Measurements from ENCODE around the gene TMEM25.

TMEM25 gene

GRCh38 chr11:118545533-118545932, 14.5 kb downstream of the TMEM25 start:
- no peak for TF ChIP-seq REST (IDR thresholded peaks at IDR 0.05; ENCODE audit: low read depth)
- no peak for TF ChIP-seq FOXM1 (IDR thresholded peaks at IDR 0.05; ENCODE audit: borderline replicate concordance, low read depth)
- no peak for TF ChIP-seq TEAD4 (IDR thresholded peaks at IDR 0.05)
- no peak for TF ChIP-seq YY1 (IDR thresholded peaks at IDR 0.05; ENCODE audit: low read depth)
- TF ChIP-seq ZBTB7A (IDR thresholded peaks at IDR 0.05; ENCODE audit: low read depth) = no peak
- no peak for TF ChIP-seq MAX (IDR thresholded peaks at IDR 0.05)
- no peak for TF ChIP-seq EP300 (IDR thresholded peaks at IDR 0.05; ENCODE audit: borderline replicate concordance)
- TF ChIP-seq EGR1 (IDR thresholded peaks at IDR 0.05) = no peak
- TF ChIP-seq NFIC (IDR thresholded peaks at IDR 0.05) = no peak
- no peak for TF ChIP-seq USF1 (IDR thresholded peaks at IDR 0.05)
- TF ChIP-seq CREB1 (IDR thresholded peaks at IDR 0.05; ENCODE audit: low read depth) = no peak
- no peak for TF ChIP-seq TCF12 (IDR thresholded peaks at IDR 0.05; ENCODE audit: low read depth)
- TF ChIP-seq TAF1 (IDR thresholded peaks at IDR 0.05; ENCODE audit: low read depth) = no peak
- TF ChIP-seq RAD21 (IDR thresholded peaks at IDR 0.05; ENCODE audit: low read depth) = no peak
- TF ChIP-seq CEBPB (IDR thresholded peaks at IDR 0.05) = no peak

GRCh38 chr11:118547132-118547531, 16.1 kb downstream of the TMEM25 start:
- TF ChIP-seq CREB1 (IDR thresholded peaks at IDR 0.05; ENCODE audit: low read depth) (no peak), EGR1 (IDR thresholded peaks at IDR 0.05) (no peak), ZBTB7A (IDR thresholded peaks at IDR 0.05; ENCODE audit: low read depth) (no peak), RAD21 (IDR thresholded peaks at IDR 0.05; ENCODE audit: low read depth) (no peak), MAX (IDR thresholded peaks at IDR 0.05) (no peak), NFIC (IDR thresholded peaks at IDR 0.05) (no peak), TCF12 (IDR thresholded peaks at IDR 0.05; ENCODE audit: low read depth) (no peak), REST (IDR thresholded peaks at IDR 0.05; ENCODE audit: low read depth) (no peak)

- TF ChIP-seq TEAD4 (IDR thresholded peaks at IDR 0.05) (no peak), CREB1 (IDR thresholded peaks at IDR 0.05; ENCODE audit: low read depth) (no peak), RAD21 (IDR thresholded peaks at IDR 0.05; ENCODE audit: low read depth) (no peak), EP300 (IDR thresholded peaks at IDR 0.05; ENCODE audit: borderline replicate concordance) (no peak)
Measured at GRCh38 chr11:118552341-118552740, 21.3 kb downstream of the TMEM25 start.

GRCh38 chr11:118560806-118561205, 29.8 kb downstream of the TMEM25 start:
- TF ChIP-seq FOXM1 (IDR thresholded peaks at IDR 0.05; ENCODE audit: borderline replicate concordance, low read depth) (no peak), TCF12 (IDR thresholded peaks at IDR 0.05; ENCODE audit: low read depth) (no peak), CEBPB (IDR thresholded peaks at IDR 0.05) (no peak), TEAD4 (IDR thresholded peaks at IDR 0.05) (no peak), EGR1 (IDR thresholded peaks at IDR 0.05) (no peak), RAD21 (IDR thresholded peaks at IDR 0.05; ENCODE audit: low read depth) (no peak), ZBTB7A (IDR thresholded peaks at IDR 0.05; ENCODE audit: low read depth) (no peak), CREB1 (IDR thresholded peaks at IDR 0.05; ENCODE audit: low read depth) (no peak), EP300 (IDR thresholded peaks at IDR 0.05; ENCODE audit: borderline replicate concordance) (no peak), TAF1 (IDR thresholded peaks at IDR 0.05; ENCODE audit: low read depth) (no peak), REST (IDR thresholded peaks at IDR 0.05; ENCODE audit: low read depth) (no peak), YY1 (IDR thresholded peaks at IDR 0.05; ENCODE audit: low read depth) (no peak), USF1 (IDR thresholded peaks at IDR 0.05) (no peak), MAX (IDR thresholded peaks at IDR 0.05) (no peak)
